OCI-LY1 (cell line): ENCODE results near the gene CACNA1E.

Source experiments
- EZH2 ChIP-seq: fragments of 200-600 bp; sonication (generic), shearing (Covaris generic); IDR thresholded peaks from 2 replicates; pipeline ENCODE4 v1.8.0; 2017; ENCODE audit warnings: borderline replicate concordance, mixed run types, mild to moderate bottlenecking, antibody characterized with exemption, low read length, moderate library complexity, mixed read lengths
- TF ChIP-seq, protein P1 (sequence below): fragments of 200-600 bp; sonication (generic), shearing (Covaris generic); IDR thresholded peaks from 2 replicates; pipeline ENCODE4 v1.5.1; 2017; ENCODE audit warnings: mild to moderate bottlenecking, antibody characterized with exemption, low read length, moderate library complexity, mixed read lengths

DNA sequence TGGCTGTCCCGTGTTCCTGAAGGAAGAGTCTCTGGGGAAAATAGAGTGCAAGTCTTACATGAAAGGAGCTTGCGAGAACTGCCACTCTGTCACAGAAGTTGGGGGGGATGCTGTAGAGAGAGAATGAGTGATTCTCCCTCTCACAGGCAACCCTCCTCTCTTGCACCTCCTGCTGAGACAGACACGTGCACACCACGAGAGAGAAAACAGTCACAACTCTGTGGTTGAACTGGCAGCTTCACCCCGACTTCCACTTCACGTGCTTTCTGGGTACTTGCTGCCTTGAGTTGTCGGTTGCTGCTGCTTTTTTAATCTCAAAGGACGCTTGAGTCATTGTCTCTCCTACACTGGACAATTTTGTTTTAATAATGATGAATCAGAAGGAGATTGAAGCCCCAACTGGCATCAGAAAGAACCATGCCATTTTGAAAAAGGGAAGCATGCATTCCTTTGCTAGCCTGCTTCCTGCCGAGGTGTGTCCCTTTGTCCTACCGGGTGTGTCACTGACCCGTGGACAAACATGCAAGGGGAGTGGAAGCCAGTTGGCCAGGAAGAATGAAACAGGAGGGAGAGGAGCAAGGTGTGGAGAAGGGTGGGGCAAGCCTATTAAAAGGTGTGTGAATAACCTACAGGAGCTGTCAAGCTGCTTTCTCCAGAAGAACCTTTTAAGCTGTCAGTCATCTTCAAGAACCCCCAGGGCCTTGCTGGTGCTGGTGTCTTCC is 164.2 kb downstream of the CACNA1E start:
- TF ChIP-seq EZH2: no peak
- TF ChIP-seq, protein P1, sequence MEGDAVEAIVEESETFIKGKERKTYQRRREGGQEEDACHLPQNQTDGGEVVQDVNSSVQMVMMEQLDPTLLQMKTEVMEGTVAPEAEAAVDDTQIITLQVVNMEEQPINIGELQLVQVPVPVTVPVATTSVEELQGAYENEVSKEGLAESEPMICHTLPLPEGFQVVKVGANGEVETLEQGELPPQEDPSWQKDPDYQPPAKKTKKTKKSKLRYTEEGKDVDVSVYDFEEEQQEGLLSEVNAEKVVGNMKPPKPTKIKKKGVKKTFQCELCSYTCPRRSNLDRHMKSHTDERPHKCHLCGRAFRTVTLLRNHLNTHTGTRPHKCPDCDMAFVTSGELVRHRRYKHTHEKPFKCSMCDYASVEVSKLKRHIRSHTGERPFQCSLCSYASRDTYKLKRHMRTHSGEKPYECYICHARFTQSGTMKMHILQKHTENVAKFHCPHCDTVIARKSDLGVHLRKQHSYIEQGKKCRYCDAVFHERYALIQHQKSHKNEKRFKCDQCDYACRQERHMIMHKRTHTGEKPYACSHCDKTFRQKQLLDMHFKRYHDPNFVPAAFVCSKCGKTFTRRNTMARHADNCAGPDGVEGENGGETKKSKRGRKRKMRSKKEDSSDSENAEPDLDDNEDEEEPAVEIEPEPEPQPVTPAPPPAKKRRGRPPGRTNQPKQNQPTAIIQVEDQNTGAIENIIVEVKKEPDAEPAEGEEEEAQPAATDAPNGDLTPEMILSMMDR: no peak
